H9 (cell line): ENCODE results near the gene LRRC7. TPM values are rescaled to one million over a fixed set of nuclear protein-coding genes. Genes with fewer than 3 reads are reported as not detected.

Source experiments
- DNase-seq: peaks from one replicate; pipeline ENCODE4 v3.0.0-alpha.2; 2017
- H2AFZ ChIP-seq: one replicate; pipeline ENCODE4 v1.6.1; 2013; ENCODE audit warnings: mild to moderate bottlenecking, low read length, control low read depth, moderate library complexity
- H2AK5ac ChIP-seq: 2 replicates; pipeline ENCODE4 v1.6.1; 2013; ENCODE audit warnings: low read length, control low read depth, mixed read lengths; ENCODE audit not compliant: insufficient read length
- H2BK120ac ChIP-seq: one replicate; pipeline ENCODE4 v1.6.1; 2013; ENCODE audit warnings: low read depth, mild to moderate bottlenecking, low read length, control low read depth, inconsistent platforms; ENCODE audit not compliant: poor library complexity, severe bottlenecking
- H2BK12ac ChIP-seq: 2 replicates; pipeline ENCODE4 v1.6.1; 2013; ENCODE audit warnings: low read length, control low read depth, mixed read lengths, low read depth; ENCODE audit not compliant: insufficient read length
- H2BK15ac ChIP-seq: 2 replicates; pipeline ENCODE4 v1.6.1; 2013; ENCODE audit warnings: low read depth, low read length, control low read depth
- H2BK20ac ChIP-seq: one replicate; pipeline ENCODE4 v1.6.1; 2013; ENCODE audit warnings: low read depth, mild to moderate bottlenecking, low read length, control low read depth, inconsistent platforms; ENCODE audit not compliant: poor library complexity, severe bottlenecking
- H2BK5ac ChIP-seq: 2 replicates; pipeline ENCODE4 v1.6.1; 2013; ENCODE audit warnings: low read length, control low read depth, mixed read lengths; ENCODE audit not compliant: insufficient read length
- H3K14ac ChIP-seq: 2 replicates; pipeline ENCODE4 v1.6.1; 2013; ENCODE audit warnings: low read length, control low read depth; ENCODE audit not compliant: insufficient read depth
- H3K18ac ChIP-seq: 2 replicates; pipeline ENCODE4 v1.6.1; 2013; ENCODE audit warnings: low read depth, mild to moderate bottlenecking, mixed read lengths, low read length, control low read depth; ENCODE audit not compliant: insufficient read length
- H3K23ac ChIP-seq: 2 replicates; pipeline ENCODE4 v1.6.1; 2013; ENCODE audit warnings: low read length, control low read depth, mixed read lengths, low read depth; ENCODE audit not compliant: insufficient read length
- H3K23me2 ChIP-seq: 2 replicates; pipeline ENCODE4 v1.6.1; 2013; ENCODE audit warnings: low read depth, mild to moderate bottlenecking, mixed read lengths, low read length, control low read depth; ENCODE audit not compliant: insufficient read length, poor library complexity, severe bottlenecking
- H3K27ac ChIP-seq: 2 replicates; pipeline ENCODE4 v1.5.1; 2013; ENCODE audit warnings: low read length, control low read depth, mixed read lengths, low read depth; ENCODE audit not compliant: insufficient read length
- H3K27me3 ChIP-seq: 2 replicates; pipeline ENCODE4 v1.6.1; 2013; ENCODE audit warnings: low read length, control low read depth, inconsistent platforms; ENCODE audit not compliant: insufficient read depth
- H3K4ac ChIP-seq: 2 replicates; pipeline ENCODE4 v1.6.1; 2013; ENCODE audit warnings: low read depth, mild to moderate bottlenecking, control low read depth, inconsistent platforms, low read length, moderate library complexity
- H3K4me1 ChIP-seq: 2 replicates; pipeline ENCODE4 v1.6.1; 2013; ENCODE audit warnings: low read length, control low read depth, inconsistent platforms; ENCODE audit not compliant: insufficient read depth
- H3K4me2 ChIP-seq: 2 replicates; pipeline ENCODE4 v1.6.1; 2013; ENCODE audit warnings: low read length, control low read depth, mixed read lengths; ENCODE audit not compliant: insufficient read length, insufficient read depth
- H3K56ac ChIP-seq: 2 replicates; pipeline ENCODE4 v1.6.1; 2013; ENCODE audit warnings: low read depth, mild to moderate bottlenecking, mixed read lengths, low read length, control low read depth; ENCODE audit not compliant: insufficient read length
- H3K79me1 ChIP-seq: 2 replicates; pipeline ENCODE4 v1.6.1; 2013; ENCODE audit warnings: low read depth, mild to moderate bottlenecking, moderate library complexity, low read length, control low read depth, inconsistent platforms; ENCODE audit not compliant: insufficient read depth, poor library complexity, severe bottlenecking
- H3K79me2 ChIP-seq: 2 replicates; pipeline ENCODE4 v1.6.1; 2013; ENCODE audit warnings: low read length, control low read depth, inconsistent platforms; ENCODE audit not compliant: insufficient read depth
- H3K9ac ChIP-seq: 2 replicates; pipeline ENCODE4 v1.6.1; 2013; ENCODE audit warnings: low read length, control low read depth, mixed read lengths; ENCODE audit not compliant: insufficient read length; ENCODE audit errors: extremely low read depth
- H3K9me3 ChIP-seq: one replicate; pipeline ENCODE4 v1.6.1; 2013; ENCODE audit warnings: low read depth, low read length, inconsistent platforms; ENCODE audit not compliant: control insufficient read depth
- H3T11ph ChIP-seq: one replicate; pipeline ENCODE4 v1.6.1; 2013; ENCODE audit warnings: mild to moderate bottlenecking, low read length, control low read depth, inconsistent platforms
- H4K20me1 ChIP-seq: one replicate; pipeline ENCODE4 v1.6.1; 2013; ENCODE audit not compliant: control insufficient read depth, insufficient read length, insufficient read depth
- H4K5ac ChIP-seq: 2 replicates; pipeline ENCODE4 v1.6.1; 2013; ENCODE audit warnings: low read depth, mild to moderate bottlenecking, mixed read lengths, low read length, control low read depth; ENCODE audit not compliant: insufficient read length
- H4K8ac ChIP-seq: replicated peaks from 2 replicates; pipeline ENCODE4 v1.6.1; 2013; ENCODE audit warnings: low read length, control low read depth, mixed read lengths, low read depth; ENCODE audit not compliant: insufficient read length
- H4K91ac ChIP-seq: 2 replicates; pipeline ENCODE4 v1.6.1; 2013; ENCODE audit warnings: low read depth, mild to moderate bottlenecking, moderate library complexity, mixed read lengths, low read length, control low read depth; ENCODE audit not compliant: insufficient read length
- H3K27ac Mint-ChIP-seq, 3 experiments: 2 replicates in 2 of 3; 3 replicates in 1 of 3; pipeline ENCODE4 v1.8.0; 2020 to 2021; ENCODE audit warnings: mixed read lengths in 3 of 3, mild to moderate bottlenecking in 1 of 3, moderate library complexity in 1 of 3
- H3K27me3 Mint-ChIP-seq: 2 replicates; pipeline ENCODE4 v1.8.0; 2021; ENCODE audit warnings: low read depth, mild to moderate bottlenecking, moderate library complexity, mixed read lengths
- H3K36me3 Mint-ChIP-seq, 3 experiments: 2 replicates in 2 of 3; 3 replicates in 1 of 3; pipeline ENCODE4 v1.8.0; 2020 to 2021; ENCODE audit warnings: low read depth in 3 of 3, mixed read lengths in 3 of 3; ENCODE audit not compliant: insufficient read depth in 1 of 3
- H3K4me1 Mint-ChIP-seq, 2 experiments: 2 replicates each; pipeline ENCODE4 v1.8.0; 2020; ENCODE audit warnings: mixed read lengths in 2 of 2
- H3K4me3 Mint-ChIP-seq, 2 experiments: 2 replicates in 1 of 2; 3 replicates in 1 of 2; pipeline ENCODE4 v1.8.0; 2020 to 2021; ENCODE audit warnings: mild to moderate bottlenecking in 2 of 2, mixed read lengths in 2 of 2, moderate library complexity in 1 of 2
- H3K9me3 Mint-ChIP-seq, 2 experiments: 2 replicates in 1 of 2; 3 replicates in 1 of 2; pipeline ENCODE4 v1.8.0; 2020; ENCODE audit warnings: mild to moderate bottlenecking in 2 of 2, mixed read lengths in 2 of 2, moderate library complexity in 1 of 2
- CTCF ChIP-seq: fragments of 200-600 bp; sonication (generic); conservative IDR thresholded peaks from 3 replicates; pipeline ENCODE4 v1.8.0; 2021; ENCODE audit warnings: antibody characterized with exemption, mild to moderate bottlenecking
- WGBS: extraction: QIAGEN DNeasy Blood & Tissue Kit; methylation state at CpG from one replicate; pipeline ENCODE4 v1.1.7; 2013; ENCODE audit warnings: missing lambda C conversion rate, low lambda C conversion rate, mixed read lengths; ENCODE audit not compliant: insufficient read length; ENCODE audit errors: extremely low coverage; 5-methylcytosine and 5-hydroxymethylcytosine counted together
- total RNA-seq: library from RNA; stranded (reverse); gene quantifications from 2 replicates; pipeline ENCODE4 v1.2.1, GENCODE V29; 2021

Gene LRRC7
- total RNA-seq, 1 experiment from 2014 or later: not detected

- Mint-ChIP-seq H3K4me3 (no peak overlapping the region), H3K4me1 (no peaks in the 10 kb centered on the region), H3K36me3 (no peaks in the 10 kb centered on the region), H3K27ac (no peak overlapping the region), H3K9me3 (no peaks in the 10 kb centered on the region), H3K27me3 (no peaks in the 10 kb centered on the region)
- no peak overlapping the region for H4K91ac ChIP-seq
- no peak overlapping the region for H3K14ac ChIP-seq
- H3T11ph ChIP-seq: no peak overlapping the region
- H3K4me2 ChIP-seq: no peak overlapping the region
- no CpG with 5 or more reads among the region's 4 CpGs for WGBS
- H3K4me1 ChIP-seq: no peaks in the 10 kb centered on the region
- H4K20me1 ChIP-seq: no peaks in the 10 kb centered on the region
- H2BK12ac ChIP-seq: no peak overlapping the region
- no peak overlapping the region for H4K5ac ChIP-seq
- no peaks in the 10 kb centered on the region for H3K79me2 ChIP-seq
- no peak overlapping the region for H3K18ac ChIP-seq
- no peak overlapping the region for H4K8ac ChIP-seq
- no peaks in the 10 kb centered on the region for H3K27me3 ChIP-seq
- no peak overlapping the region for H3K56ac ChIP-seq
- no peak overlapping the region for H3K23ac ChIP-seq
- no peaks in the 10 kb centered on the region for H3K79me1 ChIP-seq
- H3K4ac ChIP-seq: no peak overlapping the region
- no peak overlapping the region for H2BK5ac ChIP-seq
- no peak overlapping the region for H2AK5ac ChIP-seq
- H3K27ac ChIP-seq: no peak overlapping the region
- no peak overlapping the region for H2BK20ac ChIP-seq
- no peak for TF ChIP-seq CTCF
- no peak overlapping the region for H2BK15ac ChIP-seq
- no peaks in the 10 kb centered on the region for H3K9me3 ChIP-seq
- H3K9ac ChIP-seq: no peak overlapping the region
- no peak for DNase-seq
- no peaks in the 10 kb centered on the region for H3K23me2 ChIP-seq
- H2AFZ ChIP-seq: no peak overlapping the region
- H2BK120ac ChIP-seq: no peak overlapping the region
Observed at GRCh38 chr1:70071601-70072000, 503.9 kb downstream of the LRRC7 start.
